ENCODE measurements around the gene GUCD1.

Gene GUCD1

GRCh38 chr22:24503843-24504338 is 51.0 kb downstream of the GUCD1 start:
- no peak for DNase-seq (ENCODE audit: low spot score)

- DNase-seq (ENCODE audit: low spot score), result peak; percentile 57
These were observed 51.6 kb downstream of the GUCD1 start for GRCh38 chr22:24503137-24503842.

- DNase-seq (ENCODE audit: low spot score), result no peak
These were observed 52.4 kb downstream of the GUCD1 start for GRCh38 chr22:24502541-24502940.

- DNase-seq (ENCODE audit: low spot score), result no peak
These were observed 52.9 kb downstream of the GUCD1 start for GRCh38 chr22:24502034-24502433.

- DNase-seq (ENCODE audit: low spot score), result no peak
These were observed 53.5 kb downstream of the GUCD1 start for GRCh38 chr22:24501301-24502005.

GRCh38 chr22:24500277-24500820 is 54.6 kb downstream of the GUCD1 start:
- no peak for DNase-seq (ENCODE audit: low spot score)

- no peak for DNase-seq (ENCODE audit: low spot score)
These were observed 55.1 kb downstream of the GUCD1 start for GRCh38 chr22:24499706-24500276.

- DNase-seq (ENCODE audit: low spot score), result no peak
These were observed 56.1 kb downstream of the GUCD1 start for GRCh38 chr22:24498824-24499223.

GRCh38 chr22:24497841-24498258 is 57.1 kb downstream of the GUCD1 start:
- no peak for DNase-seq (ENCODE audit: low spot score)

- DNase-seq (ENCODE audit: low spot score), result no peak
These were observed 58.3 kb downstream of the GUCD1 start for GRCh38 chr22:24496661-24497060.

GRCh38 chr22:24496234-24496633 is 58.7 kb downstream of the GUCD1 start:
- DNase-seq (ENCODE audit: low spot score), result no peak

- DNase-seq (ENCODE audit: low spot score), result no peak
These were observed 59.6 kb downstream of the GUCD1 start for GRCh38 chr22:24495365-24495675.

GRCh38 chr22:24494528-24495364 is 60.2 kb downstream of the GUCD1 start, which contains the start of gene UPB1:
TSS of gene UPB1 (plus strand) at chr22:24495332. CDS start at chr22:24495404, 72 bp downstream.
- DNase-seq (ENCODE audit: low spot score), result no peak

- no peak for DNase-seq (ENCODE audit: low spot score)
These were observed 60.8 kb downstream of the GUCD1 start for GRCh38 chr22:24494167-24494527.

GRCh38 chr22:24492391-24492790 is 62.5 kb downstream of the GUCD1 start:
- no peak for DNase-seq (ENCODE audit: low spot score)

Data from CD4-positive, alpha-beta T cell treated with Interleukin-6 at 100 ng/mL for 8 hours (primary cell).